GM12865 (cell line): ENCODE results near the gene EHD2.

ENCODE experiments used
- DNase-seq: peaks from one replicate; pipeline ENCODE4 v3.0.0; 2010; ENCODE audit warnings: low read depth
- H3K4me3 ChIP-seq: 2 replicates; pipeline ENCODE4 v1.5.1; 2011; ENCODE audit warnings: mild to moderate bottlenecking, low read depth, low read length, control low read depth
- TF ChIP-seq, protein P1 (sequence below): IDR thresholded peaks from 2 replicates; pipeline ENCODE4 v1.5.1; 2011; ENCODE audit warnings: low read length, control low read depth, low read depth, inconsistent platforms; ENCODE audit not compliant: insufficient read depth; ENCODE audit errors: missing control alignments

Gene EHD2

DNA sequence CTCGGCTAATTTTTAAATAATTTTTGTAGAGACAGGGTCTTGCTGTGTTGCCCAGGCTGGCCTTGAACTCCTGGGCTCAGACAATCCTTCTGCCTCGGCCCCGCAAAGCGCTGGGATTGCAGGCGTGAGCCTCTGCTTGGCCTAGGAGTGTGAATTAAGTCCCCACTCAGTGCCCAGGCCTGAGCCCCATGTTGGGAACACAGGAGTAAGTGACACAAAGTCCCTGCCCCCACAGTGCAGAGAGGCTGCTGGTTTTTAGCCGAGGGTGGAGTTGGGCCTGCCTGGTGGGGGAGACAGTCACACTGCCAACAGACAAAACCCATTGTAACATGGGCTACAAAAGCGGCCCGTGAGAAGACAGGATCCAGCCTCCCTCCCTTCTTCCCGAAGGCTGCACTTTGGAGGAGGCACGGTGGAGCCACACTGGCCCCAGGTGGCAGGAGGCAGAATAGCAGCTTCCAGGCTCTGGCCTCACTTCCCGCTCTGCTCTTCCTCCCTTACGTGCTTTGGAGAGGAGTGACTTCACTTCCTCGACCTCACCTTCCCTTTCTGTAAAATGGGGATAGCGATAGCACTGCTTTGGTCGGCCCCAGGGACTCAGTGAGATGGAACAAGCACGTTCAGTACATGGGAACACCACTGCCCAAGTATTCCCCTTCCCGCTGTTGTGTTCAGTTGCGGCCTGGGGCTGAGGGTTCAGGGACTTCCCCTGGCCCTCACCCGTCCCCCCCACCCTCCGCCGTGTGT is 15.2 kb upstream of the EHD2 start:
- TF ChIP-seq, protein P1, sequence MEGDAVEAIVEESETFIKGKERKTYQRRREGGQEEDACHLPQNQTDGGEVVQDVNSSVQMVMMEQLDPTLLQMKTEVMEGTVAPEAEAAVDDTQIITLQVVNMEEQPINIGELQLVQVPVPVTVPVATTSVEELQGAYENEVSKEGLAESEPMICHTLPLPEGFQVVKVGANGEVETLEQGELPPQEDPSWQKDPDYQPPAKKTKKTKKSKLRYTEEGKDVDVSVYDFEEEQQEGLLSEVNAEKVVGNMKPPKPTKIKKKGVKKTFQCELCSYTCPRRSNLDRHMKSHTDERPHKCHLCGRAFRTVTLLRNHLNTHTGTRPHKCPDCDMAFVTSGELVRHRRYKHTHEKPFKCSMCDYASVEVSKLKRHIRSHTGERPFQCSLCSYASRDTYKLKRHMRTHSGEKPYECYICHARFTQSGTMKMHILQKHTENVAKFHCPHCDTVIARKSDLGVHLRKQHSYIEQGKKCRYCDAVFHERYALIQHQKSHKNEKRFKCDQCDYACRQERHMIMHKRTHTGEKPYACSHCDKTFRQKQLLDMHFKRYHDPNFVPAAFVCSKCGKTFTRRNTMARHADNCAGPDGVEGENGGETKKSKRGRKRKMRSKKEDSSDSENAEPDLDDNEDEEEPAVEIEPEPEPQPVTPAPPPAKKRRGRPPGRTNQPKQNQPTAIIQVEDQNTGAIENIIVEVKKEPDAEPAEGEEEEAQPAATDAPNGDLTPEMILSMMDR: peak; percentile 100
- H3K4me3 ChIP-seq: no peak overlapping the region
- peak; percentile 83 for DNase-seq

- H3K4me3 ChIP-seq: no peak overlapping the region
- TF ChIP-seq, protein P1: no peak
- no peak for DNase-seq
Observed at GRCh38 chr19:47698631-47699359, 14.4 kb upstream of the EHD2 start.

DNA sequence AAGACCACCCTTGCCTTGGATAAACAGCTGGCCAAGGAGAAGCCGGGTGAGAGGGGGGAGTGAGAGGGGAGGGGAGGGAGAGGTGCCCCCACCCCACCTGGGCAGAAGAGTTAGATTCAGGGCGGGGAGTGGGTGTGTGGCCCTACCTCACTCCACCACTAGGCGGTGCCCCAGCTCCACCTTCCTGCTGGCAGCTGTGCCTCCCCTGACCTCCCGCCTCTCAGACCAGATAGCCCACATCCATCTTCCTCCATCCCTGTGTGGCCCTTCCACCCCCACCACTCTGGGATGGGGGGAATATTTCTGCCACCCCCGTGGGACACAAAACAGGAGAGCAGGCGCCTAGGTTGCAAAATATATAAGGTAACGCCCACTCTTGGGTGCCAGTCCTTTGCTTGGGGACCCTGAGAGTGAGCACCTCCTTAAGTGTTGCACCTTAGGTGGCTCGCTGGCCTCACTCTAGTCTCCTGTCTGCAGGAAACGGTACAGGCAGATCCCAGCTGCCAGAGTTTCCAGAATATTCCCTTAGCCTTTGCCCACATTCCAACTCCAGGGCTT is 13.8 kb upstream of the EHD2 start:
- no peak overlapping the region for H3K4me3 ChIP-seq
- DNase-seq: peak; percentile 68
- TF ChIP-seq, protein P1: peak; percentile 95

DNA sequence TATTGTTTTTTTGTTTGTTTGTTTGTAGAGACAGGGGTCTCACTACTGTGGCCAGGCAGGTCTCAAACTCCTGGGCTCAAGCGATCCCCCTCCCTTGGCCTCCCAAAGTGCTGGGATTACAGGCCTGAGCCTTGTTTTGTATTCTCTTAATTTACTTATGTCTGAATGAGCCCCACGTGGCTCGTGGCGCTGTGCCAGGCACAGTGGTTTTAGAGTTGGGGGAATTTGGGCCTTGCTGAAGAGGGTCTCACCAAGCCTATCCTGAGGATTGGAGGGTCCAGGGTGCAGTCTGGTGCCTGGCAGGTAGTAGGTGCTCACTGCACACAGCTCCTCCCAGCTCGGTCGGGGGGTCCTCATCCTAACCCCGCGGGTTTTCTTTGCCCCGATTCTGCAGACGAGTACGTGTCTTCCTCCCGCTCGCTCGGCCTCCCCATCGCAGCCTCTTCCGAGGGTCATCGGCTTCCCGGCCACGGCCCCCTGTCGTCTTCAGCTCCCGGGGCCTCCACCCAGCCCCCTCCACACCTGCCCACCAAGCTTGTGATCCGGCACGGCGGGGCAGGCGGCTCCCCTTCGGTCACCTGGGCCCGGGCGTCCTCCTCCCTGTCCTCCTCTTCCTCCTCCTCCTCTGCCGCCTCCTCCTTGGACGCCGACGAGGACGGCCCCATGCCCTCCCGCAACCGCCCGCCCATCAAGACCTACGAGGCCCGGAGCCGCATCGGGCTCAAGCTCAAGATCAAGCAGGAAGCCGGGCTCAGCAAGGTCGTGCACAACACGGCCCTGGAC is 12.1 kb upstream of the EHD2 start:
- TF ChIP-seq, protein P1: no peak
- no peak overlapping the region for H3K4me3 ChIP-seq
- DNase-seq: no peak

DNA sequence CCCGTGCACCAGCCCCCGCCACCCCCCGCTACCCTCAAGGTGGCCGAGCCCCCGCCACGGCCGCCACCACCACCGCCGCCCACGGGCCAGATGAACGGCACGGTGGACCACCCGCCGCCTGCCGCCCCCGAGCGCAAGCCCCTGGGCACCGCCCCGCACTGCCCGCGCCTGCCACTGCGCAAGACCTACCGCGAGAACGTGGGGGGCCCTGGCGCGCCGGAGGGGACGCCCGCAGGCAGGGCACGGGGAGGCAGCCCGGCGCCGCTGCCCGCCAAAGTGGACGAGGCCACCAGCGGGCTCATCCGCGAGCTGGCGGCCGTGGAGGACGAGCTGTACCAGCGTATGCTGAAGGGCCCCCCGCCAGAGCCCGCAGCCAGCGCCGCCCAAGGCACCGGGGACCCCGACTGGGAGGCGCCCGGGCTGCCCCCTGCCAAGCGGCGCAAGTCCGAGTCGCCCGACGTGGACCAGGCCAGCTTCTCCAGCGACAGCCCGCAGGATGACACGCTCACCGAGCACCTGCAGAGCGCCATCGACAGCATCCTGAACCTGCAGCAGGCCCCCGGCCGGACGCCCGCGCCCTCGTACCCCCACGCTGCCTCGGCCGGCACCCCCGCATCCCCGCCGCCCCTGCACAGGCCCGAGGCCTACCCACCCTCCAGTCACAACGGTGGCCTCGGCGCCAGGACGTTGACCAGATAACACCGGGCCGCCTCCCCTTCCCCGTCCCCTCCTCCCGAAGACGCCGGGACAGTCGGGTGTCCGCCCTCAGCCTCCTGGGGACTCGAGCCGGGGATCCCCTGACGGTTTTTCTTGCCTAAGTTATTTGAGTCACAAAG is 11.3 kb upstream of the EHD2 start:
- DNase-seq: no peak
- TF ChIP-seq, protein P1: no peak
- H3K4me3 ChIP-seq: no peak overlapping the region

DNA sequence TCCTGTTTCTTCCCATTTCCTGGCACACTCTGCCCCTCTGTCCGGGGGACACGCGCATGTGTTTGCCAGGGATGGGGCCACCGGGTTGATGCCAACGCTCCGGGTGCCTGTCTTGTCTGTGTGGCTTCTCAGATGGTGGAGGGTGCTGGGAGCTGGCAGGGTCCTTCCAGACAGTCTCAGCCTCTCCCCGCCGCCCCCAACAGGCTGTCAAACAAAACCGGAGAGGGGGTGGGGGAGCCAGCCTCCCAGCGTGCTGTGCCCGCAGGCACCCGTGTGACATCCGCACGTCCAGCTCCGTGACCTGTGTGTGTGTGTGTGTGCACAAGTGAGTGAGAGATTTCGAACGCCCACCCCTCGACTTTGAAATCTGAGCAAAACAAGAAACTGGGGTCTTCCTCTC is 10.6 kb upstream of the EHD2 start:
- TF ChIP-seq, protein P1: no peak
- H3K4me3 ChIP-seq: no peak overlapping the region
- DNase-seq: no peak
